NT2/D1 (cell line): ENCODE results near the gene RAB9A.
"Not testable (repeated sequence)": the region's sequence is repeated elsewhere in the genome, so short reads cannot be mapped to it uniquely, and the experiment has no call there.

Source experiments
- DNase-seq: peaks from one replicate; pipeline ENCODE4 v3.0.0-alpha.2; 2011; ENCODE audit warnings: low read depth, low spot score
- H3K27me3 ChIP-seq: 2 replicates; pipeline ENCODE4 v1.6.0; 2011; ENCODE audit warnings: mild to moderate bottlenecking; ENCODE audit not compliant: insufficient read length, insufficient read depth
- H3K36me3 ChIP-seq: 2 replicates; pipeline ENCODE4 v1.6.1; 2011; ENCODE audit warnings: mild to moderate bottlenecking, low read length, mixed read lengths; ENCODE audit not compliant: insufficient read depth, insufficient read length
- H3K4me1 ChIP-seq: 2 replicates; pipeline ENCODE4 v1.5.1; 2011; ENCODE audit not compliant: insufficient read depth, insufficient read length
- H3K4me3 ChIP-seq: 2 replicates; pipeline ENCODE4 v1.5.1; 2011; ENCODE audit warnings: low read depth; ENCODE audit not compliant: insufficient read length
- H3K9ac ChIP-seq: 2 replicates; pipeline ENCODE4 v1.6.0; 2011; ENCODE audit warnings: low read depth; ENCODE audit not compliant: insufficient read length
- H3K9me3 ChIP-seq: 2 replicates; pipeline ENCODE4 v1.5.1; 2011; ENCODE audit warnings: mild to moderate bottlenecking, low read length; ENCODE audit not compliant: insufficient read depth
- SUZ12 ChIP-seq: IDR thresholded peaks from 2 replicates; pipeline ENCODE4 v1.6.1; 2011; ENCODE audit not compliant: insufficient read length, insufficient read depth; ENCODE audit errors: extremely low read depth
- YY1 ChIP-seq: IDR thresholded peaks from 2 replicates; pipeline ENCODE4 v1.6.1; 2011; ENCODE audit not compliant: insufficient read length, insufficient read depth
- ZNF274 ChIP-seq: IDR thresholded peaks from 2 replicates; pipeline ENCODE4 v1.6.1; 2011; ENCODE audit warnings: mild to moderate bottlenecking, low read depth, low read length

Gene RAB9A

GRCh38 chrX:13721371-13721770 lies 32.4 kb downstream of the RAB9A start:
- no peak for DNase-seq
- TF ChIP-seq YY1, result no peak
- no peak for TF ChIP-seq ZNF274
- no peak for TF ChIP-seq SUZ12
- H3K9ac ChIP-seq, result no peak overlapping the region
- no peak overlapping the region for H3K4me3 ChIP-seq
- H3K27me3 ChIP-seq, result no peaks in the 10 kb centered on the region
- peaks cover 57% of the 10 kb centered on the region for H3K36me3 ChIP-seq
- H3K4me1 ChIP-seq, result no peaks in the 10 kb centered on the region
- H3K9me3 ChIP-seq, result no peaks in the 10 kb centered on the region

GRCh38 chrX:13721819-13722519 lies 33.0 kb downstream of the RAB9A start:
- Histone ChIP-seq H3K9me3 (no peaks in the 10 kb centered on the region), H3K4me1 (no peaks in the 10 kb centered on the region), H3K9ac (no peak overlapping the region), H3K4me3 (no peak overlapping the region), H3K27me3 (no peaks in the 10 kb centered on the region), H3K36me3 (peaks cover 54% of the 10 kb centered on the region)
- DNase-seq, result no peak
- TF ChIP-seq ZNF274 (no peak), YY1 (no peak), SUZ12 (no peak)

GRCh38 chrX:13724878-13725277 lies 36.0 kb downstream of the RAB9A start:
- peaks cover 28% of the 10 kb centered on the region for H3K36me3 ChIP-seq
- H3K4me1 ChIP-seq, H3K4me3 ChIP-seq, H3K9me3 ChIP-seq, H3K9ac ChIP-seq, H3K27me3 ChIP-seq: not testable (repeated sequence)
- peak; percentile 28 for DNase-seq

GRCh38 chrX:13726583-13726982 lies 37.7 kb downstream of the RAB9A start:
- not testable (repeated sequence) for H3K9ac ChIP-seq, H3K4me1 ChIP-seq, H3K9me3 ChIP-seq, DNase-seq, H3K27me3 ChIP-seq, H3K4me3 ChIP-seq
- peaks cover 20% of the 10 kb centered on the region for H3K36me3 ChIP-seq

- H3K4me1 ChIP-seq, H3K27me3 ChIP-seq, H3K4me3 ChIP-seq, H3K9ac ChIP-seq, H3K9me3 ChIP-seq, DNase-seq: not testable (repeated sequence)
- peaks cover 18% of the 10 kb centered on the region for H3K36me3 ChIP-seq
These were observed 41.6 kb downstream of the RAB9A start for GRCh38 chrX:13730523-13730922.

- Histone ChIP-seq H3K4me1 (no peaks in the 10 kb centered on the region), H3K9me3 (no peaks in the 10 kb centered on the region), H3K9ac (no peak overlapping the region), H3K27me3 (no peaks in the 10 kb centered on the region), H3K4me3 (no peak overlapping the region), H3K36me3 (peaks cover 32% of the 10 kb centered on the region)
- no peak for TF ChIP-seq YY1
- no peak for TF ChIP-seq ZNF274
- no peak for TF ChIP-seq SUZ12
- no peak for DNase-seq
These were observed 43.5 kb downstream of the RAB9A start for GRCh38 chrX:13732246-13733067.

GRCh38 chrX:13733506-13733905 lies 44.6 kb downstream of the RAB9A start:
- no peaks in the 10 kb centered on the region for H3K27me3 ChIP-seq
- H3K9ac ChIP-seq, result peak overlapping the region; percentile 84
- no peaks in the 10 kb centered on the region for H3K4me1 ChIP-seq
- H3K9me3 ChIP-seq, result no peaks in the 10 kb centered on the region
- TF ChIP-seq ZNF274, result no peak
- TF ChIP-seq YY1, result no peak
- TF ChIP-seq SUZ12, result no peak
- peak overlapping the region; percentile 80 for H3K4me3 ChIP-seq
- DNase-seq, result no peak
- peaks cover 40% of the 10 kb centered on the region for H3K36me3 ChIP-seq
